Common myeloid progenitor, CD34-positive (primary cell): ENCODE measurements around the gene AKR1B15. TPM values are rescaled to one million over a fixed set of nuclear protein-coding genes. Genes with fewer than 3 reads are reported as not detected.

ENCODE experiments used
- CTCF ChIA-PET: fragments of 350-600 bp; sonication (Branson Sonifier 250); formaldehyde crosslinking; loops from one replicate; lab custom pipeline; 2021; ENCODE audit warnings: antibody characterized with exemption; lab: Charles Lee
- POLR2A ChIA-PET: fragments of 350-600 bp; sonication (Branson Sonifier 250); formaldehyde crosslinking; loops from one replicate; lab custom pipeline; 2021; ENCODE audit warnings: antibody characterized with exemption; lab: Charles Lee
- DNase-seq, 3 donors: peaks; one replicate each; pipeline versions ENCODE4 v3.0.0 to v3.0.0-alpha.2; 2013
- H3K27ac ChIP-seq, 2 experiments: 1 replicate in 1 of 2; 2 replicates in 1 of 2; pipeline ENCODE4 v1.7.0; 2013; ENCODE audit warnings: inconsistent platforms in 2 of 2, low read length in 2 of 2, mild to moderate bottlenecking in 2 of 2, low read depth in 1 of 2, moderate library complexity in 1 of 2; ENCODE audit not compliant: severe bottlenecking in 2 of 2, insufficient read depth in 1 of 2, poor library complexity in 1 of 2
- H3K27me3 ChIP-seq, 5 experiments: replicated peaks in 2 of 5; 1 replicate in 3 of 5; 2 replicates in 2 of 5; pipeline versions ENCODE4 v1.6.1 to v1.7.0; 2013; ENCODE audit warnings: low read length in 4 of 5, mild to moderate bottlenecking in 2 of 5, moderate library complexity in 2 of 5, inconsistent platforms in 1 of 5; ENCODE audit not compliant: insufficient read depth in 5 of 5, control insufficient read depth in 4 of 5
- H3K36me3 ChIP-seq, 4 experiments: 1 replicate in 2 of 4; 2 replicates in 2 of 4; pipeline versions ENCODE4 v1.6.1 to v1.7.0; 2013; ENCODE audit warnings: low read length in 3 of 4, control low read depth in 1 of 4, mild to moderate bottlenecking in 1 of 4; ENCODE audit not compliant: control insufficient read depth in 4 of 4, insufficient read depth in 4 of 4
- H3K4me1 ChIP-seq, 4 experiments: 1 replicate in 3 of 4; 2 replicates in 1 of 4; pipeline versions ENCODE4 v1.6.1 to v1.7.1; 2013; ENCODE audit warnings: low read length in 3 of 4, mild to moderate bottlenecking in 3 of 4, control low read depth in 1 of 4, inconsistent platforms in 1 of 4, moderate library complexity in 1 of 4; ENCODE audit not compliant: control insufficient read depth in 4 of 4, insufficient read depth in 4 of 4; ENCODE audit errors: control extremely low read depth in 1 of 4
- H3K4me3 ChIP-seq, 7 experiments: 1 replicate in 4 of 7; 2 replicates in 3 of 7; pipeline versions ENCODE4 v1.5.1 to v1.7.0; 2013; ENCODE audit warnings: mild to moderate bottlenecking in 7 of 7, low read length in 6 of 7, moderate library complexity in 6 of 7, inconsistent platforms in 2 of 7, low read depth in 2 of 7, control low read depth in 1 of 7; ENCODE audit not compliant: insufficient read depth in 4 of 7, control insufficient read depth in 1 of 7; ENCODE audit errors: extremely low read depth in 1 of 7
- H3K9me3 ChIP-seq, 5 experiments: 1 replicate in 4 of 5; 2 replicates in 1 of 5; pipeline versions ENCODE4 v1.6.1 to v1.7.1; 2013; ENCODE audit warnings: low read length in 4 of 5, mild to moderate bottlenecking in 2 of 5, inconsistent platforms in 1 of 5, low read depth in 1 of 5, moderate library complexity in 1 of 5; ENCODE audit not compliant: control insufficient read depth in 4 of 5, insufficient read depth in 2 of 5; ENCODE audit errors: control extremely low read depth in 1 of 5
- WGBS: methylation state at CpG from one replicate; pipeline ENCODE4 v1.1.5; 2013; ENCODE audit not compliant: insufficient coverage; 5-methylcytosine and 5-hydroxymethylcytosine counted together
- polyA plus RNA-seq: library from polyadenylated mRNA; unstranded; fragments of 120-200 nt; gene quantifications from one replicate; pipeline ENCODE4 v1.2.1, GENCODE V29; 2013

The AKR1B15 gene
- polyA plus RNA-seq: not detected

DNA sequence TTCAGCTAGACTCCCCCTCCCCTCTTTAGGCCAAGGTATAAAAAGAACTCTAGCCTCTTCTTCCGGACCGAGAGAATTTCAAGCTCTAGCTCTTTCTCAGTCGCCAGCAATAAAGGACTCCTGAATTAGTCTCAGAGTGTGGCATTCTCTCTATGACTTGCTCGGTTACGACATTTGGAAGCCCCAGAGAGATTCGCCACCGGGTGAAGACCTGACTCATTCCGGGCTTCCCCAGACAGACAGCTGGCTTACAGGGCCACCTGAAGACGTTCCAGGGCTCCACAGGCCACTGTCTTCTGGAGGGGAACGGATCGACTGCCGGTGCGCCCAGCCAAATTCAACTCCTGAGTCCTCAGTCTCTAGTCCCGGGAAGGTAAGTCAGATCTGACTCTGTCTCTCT is at the start of gene AKR1B15:
AKR1B15 (plus strand) TSS at position 234 of the 400 bp plus-strand sequence. CDS start 15,510 bp downstream, outside the sequence.
- WGBS: 90% methylated on average over 14 of the region's 14 CpGs
- POLR2A ChIA-PET: no interaction called here

DNA sequence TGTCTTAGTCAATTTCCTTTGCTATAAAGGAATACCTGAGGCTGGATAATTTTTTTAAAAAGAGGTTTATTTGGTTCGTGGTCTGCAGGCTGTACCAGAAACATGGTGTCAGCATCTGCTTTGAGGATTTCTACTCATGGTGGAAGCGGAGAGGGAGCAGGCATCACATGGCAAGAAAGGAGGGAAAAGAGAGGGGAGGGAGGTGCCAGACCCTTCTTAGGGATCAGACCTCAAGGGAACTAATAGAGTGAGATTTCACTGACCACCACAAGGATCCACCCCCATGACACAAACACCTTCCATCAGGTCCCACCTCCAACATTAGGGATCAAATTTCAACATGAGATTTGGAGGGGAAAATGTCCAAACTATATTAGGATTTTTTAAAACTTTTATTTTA is 48.5 kb upstream of the AKR1B15 start:
- Histone ChIP-seq H3K4me3 (no peak overlapping the region), H3K9me3 (no peaks in the 10 kb centered on the region), H3K27me3 (no peaks in the 10 kb centered on the region), H3K4me1 (no peaks in the 10 kb centered on the region), H3K27ac (no peak overlapping the region), H3K36me3 (no peaks in the 10 kb centered on the region)
- 100% methylated on average over 2 of the region's 2 CpGs for WGBS
- POLR2A ChIA-PET: no interaction called here
- no peak for DNase-seq
- CTCF ChIA-PET: interaction anchor here (2.0 kb wide), 1 partner anchor 67 kb away, joined by 8 read pairs; no protein-coding TSS in a partner anchor

More for the DNA sequence above, at the start of gene AKR1B15:
- Histone ChIP-seq H3K27me3 (peaks cover 0 to 2% (median 0%) of the 10 kb centered on the region in 5 experiments), H3K4me1 (peaks cover 0 to 4% (median 0%) of the 10 kb centered on the region in 4 experiments), H3K36me3 (no peaks in the 10 kb centered on the region), H3K9me3 (no peaks in the 10 kb centered on the region), H3K27ac (no peak within 1 kb of the TSS), H3K4me3 (no peak within 1 kb of the TSS)
- DNase-seq: no peak
- CTCF ChIA-PET: interaction anchor here (0.7 to 4.1 kb wide), 9 partner anchors 8 to 119 kb away, joined by 3 to 22 read pairs (median 5); no protein-coding TSS in a partner anchor

DNA sequence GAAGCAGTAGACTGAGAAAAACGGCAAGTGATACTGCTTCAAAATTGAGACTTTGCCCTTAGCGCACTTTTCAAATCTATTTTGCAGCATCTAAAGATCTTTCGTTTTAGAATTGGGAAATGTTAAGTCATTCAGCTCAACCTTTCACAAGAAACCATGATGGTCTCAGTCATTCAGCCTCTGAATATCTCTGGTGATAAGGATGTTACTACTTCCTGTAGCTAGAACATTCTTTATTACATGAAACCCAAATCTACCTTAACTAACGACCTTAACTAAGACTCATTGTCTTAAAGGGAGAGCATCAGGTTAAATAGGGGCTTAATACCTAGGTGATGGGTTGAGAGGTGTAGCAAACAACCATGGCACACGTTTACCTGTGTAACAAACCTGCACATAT is 47.9 kb upstream of the AKR1B15 start:
- Histone ChIP-seq H3K27me3 (no peaks in the 10 kb centered on the region), H3K4me3 (no peak overlapping the region), H3K4me1 (no peaks in the 10 kb centered on the region), H3K27ac (no peak overlapping the region), H3K36me3 (no peaks in the 10 kb centered on the region), H3K9me3 (no peaks in the 10 kb centered on the region)
- DNase-seq: no peak
- ChIA-PET POLR2A (no interaction called here), CTCF (interaction anchor here (2.0 kb wide), 1 partner anchor 68 kb away, joined by 8 read pairs; no protein-coding TSS in a partner anchor)
- 86% methylated on average over 1 of the region's 5 CpGs for WGBS

DNA sequence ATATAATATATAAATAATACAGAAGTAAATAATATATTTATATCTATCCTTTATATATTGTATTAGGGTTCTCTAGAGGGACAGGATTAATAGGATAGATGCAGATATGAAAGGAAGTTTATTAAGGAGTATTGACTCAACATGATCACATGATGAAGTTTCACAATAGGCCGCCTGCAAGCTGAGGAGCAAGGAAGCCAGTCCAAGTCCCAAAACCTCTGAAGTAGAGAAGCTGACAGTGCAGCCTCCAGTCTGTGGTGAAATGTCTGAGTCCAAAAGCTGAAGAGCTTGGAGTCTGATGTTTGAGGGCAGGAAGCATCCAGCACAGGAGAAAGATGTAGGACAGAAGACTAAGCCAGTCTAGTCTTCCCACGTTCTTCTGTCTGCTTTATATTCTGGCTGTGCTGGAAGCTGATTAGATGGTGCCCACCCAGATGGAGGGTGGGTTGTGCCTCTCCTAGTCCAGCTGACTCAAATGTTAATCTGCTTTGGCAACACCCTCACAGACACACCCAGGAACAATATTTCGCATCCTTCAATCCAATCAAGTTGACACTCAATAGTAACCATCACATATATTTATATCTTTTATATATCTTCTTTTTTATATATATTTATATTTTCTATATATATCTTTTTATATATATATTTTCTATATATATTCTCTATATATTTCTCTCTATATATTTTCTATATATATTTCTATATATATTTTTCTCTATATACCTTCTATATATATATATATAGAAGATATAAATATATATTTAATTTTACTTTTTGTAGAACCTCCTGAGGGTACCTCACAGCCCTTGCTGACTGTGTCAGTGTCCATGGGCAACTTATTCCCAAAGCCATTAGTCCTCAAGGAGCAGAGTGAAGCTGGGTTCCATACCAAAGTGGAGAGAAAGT is 46.2 kb upstream of the AKR1B15 start:
- no peaks in the 10 kb centered on the region for H3K36me3 ChIP-seq
- POLR2A ChIA-PET: no interaction called here
- no peaks in the 10 kb centered on the region for H3K9me3 ChIP-seq
- no peak overlapping the region for H3K4me3 ChIP-seq
- no peak overlapping the region for H3K27ac ChIP-seq
- H3K27me3 ChIP-seq: no peaks in the 10 kb centered on the region
- CTCF ChIA-PET: interaction anchor here (1.2 kb wide), 1 partner anchor 10 kb away, joined by 3 read pairs; no protein-coding TSS in a partner anchor
- DNase-seq: no peak
- no peaks in the 10 kb centered on the region for H3K4me1 ChIP-seq
- 86% methylated on average over 2 of the region's 3 CpGs for WGBS

DNA sequence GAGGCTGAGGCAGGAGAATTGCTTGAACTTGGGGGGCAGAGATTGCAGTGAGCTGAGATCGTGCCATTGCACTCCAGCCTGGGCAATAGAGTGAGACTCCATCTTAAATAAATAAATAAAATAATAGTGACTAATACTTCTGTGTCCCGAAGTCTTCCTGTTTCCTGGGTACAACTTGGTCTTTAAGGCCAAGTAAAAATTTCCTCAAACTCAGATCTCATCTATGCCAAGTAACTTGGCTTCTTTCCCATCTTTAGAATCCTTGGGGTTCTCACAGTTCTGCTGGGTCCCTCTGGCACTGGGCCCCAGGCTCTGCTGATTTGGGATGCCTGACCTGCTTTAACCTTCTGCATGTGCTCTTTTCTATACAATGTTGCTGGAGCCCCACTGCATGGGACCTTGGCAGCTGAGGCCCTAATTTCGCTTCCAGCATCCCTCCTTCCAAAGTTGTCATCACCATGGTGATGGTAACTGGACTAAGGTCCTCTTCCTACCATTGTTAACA is 44.2 kb upstream of the AKR1B15 start:
- ChIA-PET POLR2A (no interaction called here), CTCF (interaction anchor here (2.8 kb wide), 1 partner anchor 10 kb away, joined by 9 read pairs; no protein-coding TSS in a partner anchor)
- no peak for DNase-seq
- Histone ChIP-seq H3K4me1 (no peaks in the 10 kb centered on the region), H3K27me3 (no peaks in the 10 kb centered on the region), H3K4me3 (no peak overlapping the region), H3K27ac (no peak overlapping the region), H3K36me3 (no peaks in the 10 kb centered on the region), H3K9me3 (no peaks in the 10 kb centered on the region)
- no CpG with 5 or more reads among the region's 3 CpGs for WGBS

DNA sequence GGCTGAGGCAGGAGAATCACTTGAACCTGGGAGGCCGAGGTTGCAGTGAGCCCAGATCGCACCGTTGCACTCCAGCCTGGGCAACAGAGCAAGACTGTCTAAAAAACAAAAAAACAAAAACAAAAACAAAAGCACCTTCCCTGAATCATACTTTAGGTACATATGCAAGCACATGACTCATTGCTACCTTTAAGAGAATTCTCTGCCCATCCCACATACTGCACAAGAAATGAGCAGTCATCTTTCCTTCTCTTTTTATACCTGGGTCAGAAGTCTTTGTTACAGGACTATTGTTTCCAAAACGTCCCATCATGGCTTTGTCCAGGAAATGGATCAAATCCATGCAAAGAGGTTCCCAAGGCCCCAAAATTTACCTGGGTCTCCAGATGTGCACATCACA is 43.1 kb upstream of the AKR1B15 start:
- Histone ChIP-seq H3K4me1 (no peaks in the 10 kb centered on the region), H3K36me3 (no peaks in the 10 kb centered on the region), H3K27me3 (no peaks in the 10 kb centered on the region), H3K4me3 (no peak overlapping the region), H3K9me3 (no peaks in the 10 kb centered on the region), H3K27ac (no peak overlapping the region)
- POLR2A ChIA-PET: no interaction called here
- CTCF ChIA-PET: interaction anchor here (1.2 to 2.8 kb wide), 3 partner anchors 8 to 73 kb away, joined by 3 to 10 read pairs (median 9); no protein-coding TSS in a partner anchor
- DNase-seq: no peak
- 84% methylated on average over 4 of the region's 4 CpGs for WGBS

DNA sequence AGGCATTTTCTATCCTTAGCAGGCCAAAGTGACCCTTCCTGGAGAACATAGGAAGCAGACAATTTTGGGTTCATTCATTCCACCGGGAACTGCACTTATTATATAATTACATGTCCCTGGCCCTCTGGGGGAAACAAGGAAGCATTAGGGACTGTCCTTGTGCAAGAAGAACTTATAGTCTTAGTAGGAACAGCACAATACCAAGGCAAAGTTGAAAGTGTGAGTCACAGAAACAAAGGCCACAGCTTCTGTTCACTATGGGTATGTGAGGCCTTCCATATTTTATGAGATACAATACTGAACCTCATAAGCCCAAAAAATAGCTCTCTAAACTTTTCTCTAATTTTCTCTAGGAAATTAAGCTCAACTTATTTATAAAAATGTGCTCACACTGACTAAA is 39.9 kb upstream of the AKR1B15 start:
- Histone ChIP-seq H3K36me3 (no peaks in the 10 kb centered on the region), H3K27ac (no peak overlapping the region), H3K27me3 (no peaks in the 10 kb centered on the region), H3K4me1 (no peaks in the 10 kb centered on the region), H3K4me3 (no peak overlapping the region), H3K9me3 (no peaks in the 10 kb centered on the region)
- ChIA-PET CTCF (interaction anchor here (7.0 kb wide), 1 partner anchor 76 kb away, joined by 96 read pairs; no protein-coding TSS in a partner anchor), POLR2A (no interaction called here)
- 100% methylated on average over 1 of the region's 1 CpG for WGBS
- DNase-seq: no peak
